EH (cell line): ENCODE data around the gene DNASE1L1.

Experiments
- DNase-seq: peaks from one replicate; pipeline ENCODE4 v3.0.0-alpha.2; 2015; ENCODE audit warnings: low read depth

DNASE1L1 gene

GRCh38 chrX:154409222-154409871 lies at the start of gene DNASE1L1:
Gene DNASE1L1 (minus strand): TSS chrX:154409254. CDS start chrX:154405568, 3,686 bp downstream.
- peak; percentile 91 for DNase-seq

- peak; percentile 30 for DNase-seq
These were observed 49.3 kb upstream of the DNASE1L1 start, which contains the start of gene PLXNA3 for GRCh38 chrX:154458116-154458953. Gene PLXNA3 (plus strand): TSS chrX:154458281. CDS start chrX:154460184, 1,903 bp downstream.

DNA sequence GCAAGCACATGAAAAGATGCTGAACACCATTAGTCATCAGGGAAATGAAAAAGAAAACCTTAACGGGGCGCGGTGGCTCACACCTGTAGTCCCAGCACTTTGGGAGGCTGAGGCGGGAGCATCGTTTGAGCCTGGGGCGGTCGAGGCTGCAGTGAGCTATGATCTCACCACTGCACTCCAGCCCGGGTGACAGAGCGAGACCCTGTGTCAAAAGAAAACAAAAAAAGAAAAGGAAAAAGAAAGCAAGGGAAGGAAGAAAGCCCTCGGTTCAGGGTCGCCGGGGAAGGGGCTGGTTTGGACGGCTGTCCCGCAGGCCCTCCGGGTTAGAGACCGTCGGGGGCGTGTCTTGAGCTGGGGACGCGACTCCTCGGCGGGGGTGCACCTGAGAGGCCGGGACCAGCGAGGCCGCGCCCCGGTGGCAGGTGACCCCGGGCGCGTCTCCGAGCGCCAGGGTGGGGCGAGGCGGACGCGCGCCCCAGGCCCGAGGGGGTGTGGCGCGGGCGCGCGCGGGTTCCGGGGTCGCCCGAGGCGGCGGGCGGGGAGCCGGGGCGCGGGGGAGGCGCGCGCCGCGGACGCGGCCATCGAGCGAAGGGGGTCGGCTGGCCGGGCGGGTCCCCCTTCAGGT lies 48.5 kb upstream of the DNASE1L1 start:
- DNase-seq, result peak; percentile 18

GRCh38 chrX:154452823-154453222 lies 43.8 kb upstream of the DNASE1L1 start:
- no peak for DNase-seq

- DNase-seq, result no peak
These were observed 41.3 kb upstream of the DNASE1L1 start for GRCh38 chrX:154450312-154450711.

DNA sequence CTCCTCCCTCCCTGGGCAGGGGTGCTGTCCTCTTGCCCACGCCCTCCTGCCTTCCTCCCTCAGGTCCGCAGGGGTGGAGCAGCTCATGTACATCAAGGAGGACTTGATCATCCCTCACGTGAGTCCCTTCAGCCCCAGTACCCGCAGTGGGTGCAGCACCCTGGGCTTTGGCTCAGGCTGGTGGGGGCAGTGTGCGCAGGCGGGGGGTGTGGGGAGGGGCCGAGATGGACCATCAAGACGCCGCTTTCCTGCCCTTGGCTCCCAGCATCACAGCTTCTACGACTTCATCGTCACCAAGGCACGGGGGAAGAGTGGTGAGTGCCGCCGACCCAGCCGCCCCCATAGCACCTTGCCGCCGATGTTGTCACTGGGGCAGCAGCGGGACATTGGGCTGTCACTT lies 40.6 kb upstream of the DNASE1L1 start:
- no peak for DNase-seq

DNA sequence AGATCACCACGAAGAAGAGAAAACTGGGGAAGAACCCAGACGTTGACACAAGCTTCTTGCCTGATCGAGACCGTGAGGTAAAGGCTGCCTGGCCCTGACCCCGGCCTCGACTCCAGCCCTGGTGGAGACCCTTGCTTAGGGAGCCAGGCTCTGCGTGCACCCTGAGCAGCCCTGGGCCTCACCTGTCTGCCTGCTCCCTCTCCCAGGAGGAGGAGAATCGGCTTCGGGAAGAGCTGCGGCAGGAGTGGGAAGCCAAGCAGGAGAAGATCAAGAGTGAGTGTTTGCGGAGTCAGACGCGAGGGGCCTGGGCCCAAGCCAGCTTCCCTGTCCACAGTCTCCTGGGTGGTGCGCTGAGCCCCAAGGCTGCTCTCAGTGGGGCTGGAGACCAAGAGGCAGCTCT lies 39.4 kb upstream of the DNASE1L1 start:
- DNase-seq, result no peak

DNA sequence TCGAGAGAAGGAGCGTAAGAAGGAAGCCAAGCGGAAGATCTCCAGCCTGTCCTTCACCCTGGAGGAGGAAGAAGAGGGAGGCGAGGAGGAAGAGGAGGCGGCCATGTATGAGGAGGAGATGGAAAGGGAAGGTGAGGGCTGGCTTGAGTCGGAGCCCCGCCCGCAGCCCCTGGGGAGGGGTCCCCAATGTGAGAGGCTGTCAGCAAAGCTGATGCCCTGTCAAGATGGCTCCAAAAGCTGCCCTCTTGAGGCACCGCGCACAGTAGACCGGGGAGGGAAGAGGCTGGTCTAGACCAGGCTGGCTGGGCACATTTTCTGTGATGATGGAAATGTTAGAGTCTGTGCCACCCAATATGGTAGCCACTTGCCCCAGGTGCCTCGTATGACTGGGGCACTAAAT lies 37.4 kb upstream of the DNASE1L1 start:
- no peak for DNase-seq

GRCh38 chrX:154445776-154446175 lies 36.7 kb upstream of the DNASE1L1 start:
- no peak for DNase-seq

- no peak for DNase-seq
These were observed 35.7 kb upstream of the DNASE1L1 start for GRCh38 chrX:154444755-154445246.

DNA sequence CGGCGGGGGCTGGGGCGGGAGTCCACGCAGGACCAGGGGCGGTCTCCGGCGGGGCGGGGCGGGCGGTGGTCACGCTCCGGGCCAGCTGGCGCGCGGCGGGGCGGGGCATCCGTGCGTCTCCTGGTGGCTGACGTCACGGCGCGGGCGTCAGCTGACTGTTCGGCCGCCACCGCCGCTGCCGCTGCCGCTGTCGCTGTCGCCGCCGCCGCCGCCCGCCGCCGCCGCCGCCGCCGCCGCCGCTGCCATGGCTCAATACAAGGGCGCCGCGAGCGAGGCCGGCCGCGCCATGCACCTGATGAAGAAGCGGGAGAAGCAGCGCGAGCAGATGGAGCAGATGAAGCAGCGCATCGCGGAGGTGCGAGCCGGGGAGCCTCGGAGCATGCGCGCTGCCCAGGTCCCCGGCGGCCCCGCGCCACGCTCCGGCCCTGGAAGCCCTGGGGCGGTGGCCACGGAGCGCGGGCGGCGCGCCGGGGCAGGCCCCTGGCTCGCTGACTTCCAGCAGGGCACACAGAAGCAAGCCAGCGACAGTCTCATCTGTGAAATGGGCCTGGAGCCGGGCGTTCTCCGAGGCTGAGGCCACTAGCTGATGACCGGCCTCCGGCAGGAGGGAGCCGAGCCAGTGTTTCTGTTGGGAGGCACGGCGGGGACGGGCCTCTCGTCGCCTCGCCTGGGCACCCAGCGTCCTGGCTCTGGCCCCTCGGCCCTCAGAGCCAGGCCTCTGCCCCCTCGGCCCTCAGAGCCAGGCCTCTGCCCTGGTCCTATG lies 35.1 kb upstream of the DNASE1L1 start, which contains the start of gene FAM50A:
Gene FAM50A, plus strand, starts transcription at position 150 of the 763 bp plus-strand sequence. Its CDS starts 95 bp downstream, at position 245.
- DNase-seq, result peak; percentile 74

DNA sequence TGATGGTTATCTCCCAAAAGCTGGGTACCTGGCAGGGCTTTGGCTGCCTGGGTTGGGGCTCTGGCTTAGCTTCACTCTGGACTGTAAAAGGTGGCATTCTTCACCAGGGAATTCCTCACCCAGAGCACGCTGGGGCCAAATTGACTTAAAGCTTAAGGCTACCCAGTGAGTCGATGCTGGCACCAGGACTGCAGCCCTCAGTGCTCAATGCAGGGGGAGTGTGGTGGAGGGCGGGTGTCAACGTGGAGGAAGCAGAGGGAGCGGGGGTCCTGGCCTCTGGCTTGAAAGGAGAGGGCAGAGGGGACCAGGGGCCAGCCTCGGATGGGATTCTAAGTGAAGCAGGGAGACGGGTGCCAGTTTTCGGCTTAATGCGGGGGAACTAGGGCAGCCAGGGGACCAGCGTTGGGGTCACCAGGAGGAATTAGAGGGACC lies 34.4 kb upstream of the DNASE1L1 start:
- DNase-seq, result peak; percentile 18

GRCh38 chrX:154441984-154442707 lies 33.1 kb upstream of the DNASE1L1 start:
- DNase-seq, result no peak

GRCh38 chrX:154441564-154441963 lies 32.5 kb upstream of the DNASE1L1 start:
- no peak for DNase-seq

DNA sequence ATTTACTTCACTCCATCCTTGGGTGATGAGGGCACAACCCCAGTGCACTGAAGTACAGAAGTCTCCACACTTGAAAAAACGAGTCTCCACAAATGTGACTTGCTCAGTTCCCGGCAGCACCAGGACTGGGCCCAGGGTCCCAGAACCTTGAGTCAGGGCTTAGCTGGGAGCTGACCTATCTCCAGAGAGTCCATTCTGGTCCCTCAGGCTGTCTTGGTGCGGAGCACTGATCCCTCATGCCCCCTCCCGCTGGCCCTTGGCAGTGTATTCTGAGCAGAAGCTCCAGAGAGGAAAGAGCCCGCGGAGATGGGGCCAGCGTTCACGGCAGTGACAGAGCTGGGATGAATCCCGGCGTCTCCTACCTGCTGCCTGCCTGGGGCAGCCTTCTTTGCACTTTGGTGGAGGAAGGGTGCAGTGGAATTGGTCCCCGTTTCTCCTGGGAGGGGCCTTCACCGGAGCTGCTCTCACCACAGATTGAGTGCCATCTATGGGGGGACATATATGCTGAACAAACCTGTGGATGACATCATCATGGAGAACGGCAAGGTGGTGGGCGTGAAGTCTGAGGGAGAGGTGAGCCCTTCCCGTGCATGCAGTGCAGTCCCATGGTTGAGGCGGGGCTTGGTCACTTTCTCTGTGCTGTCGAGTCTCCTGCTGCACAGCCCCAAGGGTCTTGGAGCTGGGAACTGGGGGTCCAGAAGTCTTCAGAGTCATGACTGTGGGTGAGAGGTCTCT lies 31.7 kb upstream of the DNASE1L1 start:
- no peak for DNase-seq

DNA sequence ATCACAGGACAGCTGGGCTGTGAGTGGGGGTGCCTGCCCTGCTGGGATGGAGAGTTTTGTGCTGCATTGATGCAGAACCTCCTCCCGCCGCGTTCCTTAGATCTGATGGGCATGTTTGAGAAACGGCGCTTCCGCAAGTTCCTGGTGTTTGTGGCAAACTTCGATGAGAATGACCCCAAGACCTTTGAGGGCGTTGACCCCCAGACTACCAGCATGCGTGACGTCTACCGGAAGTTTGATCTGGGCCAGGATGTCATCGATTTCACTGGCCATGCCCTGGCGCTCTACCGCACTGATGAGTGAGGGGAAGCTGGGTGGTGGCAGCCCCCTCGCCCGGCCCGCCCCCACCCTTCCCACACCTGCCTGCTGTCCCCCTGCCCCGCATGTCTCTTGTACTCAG lies 30.8 kb upstream of the DNASE1L1 start:
- no peak for DNase-seq

DNA sequence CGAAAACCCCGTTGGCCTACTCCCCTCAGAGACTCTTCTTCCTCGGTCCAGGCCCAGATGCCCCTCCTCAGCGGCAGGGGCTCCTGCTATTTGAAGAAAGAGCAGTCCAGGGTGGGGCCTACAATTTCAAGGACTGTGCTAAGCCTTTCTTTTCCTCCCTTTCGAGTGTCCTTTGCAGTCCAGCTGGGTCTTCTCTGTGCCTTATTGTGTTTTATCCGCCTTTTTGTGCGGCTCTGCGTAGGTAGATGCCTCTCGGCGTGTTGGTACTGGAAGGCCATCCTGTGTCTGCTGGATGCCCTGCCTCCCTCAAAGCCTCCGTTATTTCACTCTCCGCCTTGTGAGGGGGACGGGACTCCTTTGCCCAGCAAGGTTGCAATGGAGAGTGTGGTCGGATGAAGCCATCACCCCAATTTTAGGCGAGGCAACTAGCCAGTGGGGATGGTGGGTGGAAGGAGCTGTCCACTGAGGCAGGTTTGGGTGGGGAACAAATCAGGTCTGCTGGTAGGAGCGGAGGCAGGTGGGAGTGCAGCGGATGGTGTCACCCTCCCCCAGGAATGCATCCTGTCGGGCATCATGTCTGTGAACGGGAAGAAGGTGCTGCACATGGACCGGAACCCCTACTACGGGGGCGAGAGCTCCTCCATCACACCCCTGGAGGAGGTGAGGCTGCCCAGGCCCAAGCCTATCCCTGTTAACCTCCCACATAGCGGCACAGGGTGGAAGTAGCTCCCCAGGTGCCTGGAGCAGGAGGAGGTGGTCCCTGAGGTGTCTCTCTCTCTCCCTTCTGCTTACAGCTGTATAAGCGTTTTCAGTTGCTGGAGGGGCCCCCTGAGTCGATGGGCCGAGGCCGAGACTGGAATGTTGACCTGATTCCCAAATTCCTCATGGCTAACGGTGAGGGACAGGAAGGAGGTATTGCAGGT lies 29.2 kb upstream of the DNASE1L1 start:
- DNase-seq, result no peak

GRCh38 chrX:154436983-154437752 lies 28.1 kb upstream of the DNASE1L1 start, which contains the start of gene GDI1:
Gene GDI1 (plus strand): TSS chrX:154437154. CDS start chrX:154437255, 101 bp downstream.
- peak; percentile 66 for DNase-seq
